SK-MEL-5 (cell line): ENCODE results near the gene CTNNA3. TPM values are rescaled to one million over a fixed set of nuclear protein-coding genes. Genes with fewer than 3 reads are reported as not detected.
"Not testable (repeated sequence)": the region's sequence is repeated elsewhere in the genome, so short reads cannot be mapped to it uniquely, and the experiment has no call there.

Experiments used
- DNase-seq: peaks from one replicate; pipeline ENCODE4 v3.0.0-alpha.2; 2016; ENCODE audit warnings: low read depth, low spot score
- in situ Hi-C: cut with HindIII; loops from 2 replicates; pipeline ENCODE4 v1.10.0; 2016; ENCODE audit warnings: low sequenced_read_pairs, high pct_unique_total_duplicates, low pct_unique_long_range_greater_than_20kb
- total RNA-seq: library from RNA; depleted of rRNA; stranded (reverse); fragments of >200 nt; shearing (Covaris generic); gene quantifications from 2 replicates; pipeline ENCODE4 v1.2.3, GENCODE V29; 2014

CTNNA3 gene
- total RNA-seq, 1 experiment from 2014 or later, result not detected

GRCh38 chr10:67612577-67613537 lies 83.1 kb downstream of the CTNNA3 start:
- in situ Hi-C loops, result no loop called here
- no peak for DNase-seq

GRCh38 chr10:67612176-67612575 lies 83.8 kb downstream of the CTNNA3 start:
- in situ Hi-C loops, result no loop called here
- DNase-seq, result no peak

- DNase-seq, result no peak
- in situ Hi-C loops, result no loop called here
Measured at GRCh38 chr10:67609996-67610793, 85.8 kb downstream of the CTNNA3 start.

DNA sequence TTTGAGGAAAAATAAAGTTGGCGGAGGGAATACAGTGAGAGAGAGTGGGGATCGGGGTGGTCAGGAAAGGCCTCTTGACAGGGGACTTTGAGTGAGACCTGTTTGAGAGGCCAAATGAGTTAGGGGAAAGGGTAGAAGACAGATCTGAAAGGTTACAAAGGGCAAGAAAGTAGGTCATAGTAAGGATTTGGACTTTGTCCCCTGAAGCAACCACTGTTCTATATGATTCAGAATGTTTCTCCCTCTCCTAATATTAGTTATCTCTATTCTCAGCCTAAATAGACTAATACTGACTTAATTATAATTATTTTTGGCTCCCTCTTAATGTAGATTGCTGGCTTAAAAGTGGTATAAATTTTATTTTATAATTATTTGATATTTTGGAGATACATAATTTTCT lies 88.0 kb downstream of the CTNNA3 start:
- no peak for DNase-seq
- in situ Hi-C loops, result no loop called here

DNA sequence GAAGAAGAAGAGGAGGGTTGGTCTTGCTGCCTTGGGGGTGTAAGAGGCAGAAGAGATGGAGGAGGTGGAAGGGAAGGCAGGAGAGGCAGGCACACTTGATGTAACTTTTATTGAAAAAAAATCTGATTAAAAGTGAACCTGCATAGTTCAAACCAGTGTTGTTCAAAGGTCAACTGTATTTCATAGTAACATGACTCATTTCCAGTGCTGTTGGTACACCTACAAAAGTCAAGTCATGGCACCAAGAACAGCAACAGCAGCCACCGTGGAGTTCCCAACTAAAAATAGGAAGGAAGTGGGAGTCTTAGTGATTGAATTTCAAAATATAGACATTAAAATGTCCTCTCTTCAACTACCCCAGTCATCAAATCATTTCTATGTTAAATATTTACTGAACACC lies 88.5 kb downstream of the CTNNA3 start:
- in situ Hi-C loops, result no loop called here
- no peak for DNase-seq

GRCh38 chr10:67606572-67606971 lies 89.4 kb downstream of the CTNNA3 start:
- in situ Hi-C loops, result no loop called here
- peak; percentile 4 for DNase-seq

- DNase-seq, result no peak
- in situ Hi-C loops, result no loop called here
Measured at GRCh38 chr10:67603701-67604100, 92.3 kb downstream of the CTNNA3 start.

DNA sequence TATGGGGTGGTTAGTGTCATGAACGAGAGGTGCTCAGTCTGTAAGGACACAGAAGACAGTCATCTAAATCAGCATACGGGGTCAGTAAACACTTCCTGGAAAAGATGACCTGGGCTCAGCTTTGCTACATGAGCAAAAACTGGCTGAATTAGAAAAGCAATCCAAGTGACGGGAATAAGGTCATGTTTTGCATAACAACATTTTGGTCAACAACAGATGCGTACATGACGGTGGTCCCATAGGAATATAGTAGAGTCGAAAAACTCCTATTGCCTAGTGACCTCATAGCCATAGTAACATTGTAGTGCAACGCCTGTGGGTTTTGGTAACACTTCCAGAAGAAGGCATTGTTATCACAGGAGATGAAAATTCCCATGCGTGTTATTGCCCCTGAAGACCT lies 92.9 kb downstream of the CTNNA3 start:
- in situ Hi-C loops, result no loop called here
- no peak for DNase-seq

GRCh38 chr10:67602268-67602950 lies 93.6 kb downstream of the CTNNA3 start:
- peak; percentile 50 for DNase-seq
- in situ Hi-C loops, result no loop called here

GRCh38 chr10:67599597-67599996 lies 96.4 kb downstream of the CTNNA3 start:
- in situ Hi-C loops, result no loop called here

GRCh38 chr10:67596641-67597040 lies 99.4 kb downstream of the CTNNA3 start:
- in situ Hi-C loops, result no loop called here
- no peak for DNase-seq

More at GRCh38 chr10:67599597-67599996, 96.4 kb downstream of the CTNNA3 start:
- DNase-seq, result no peak

DNA sequence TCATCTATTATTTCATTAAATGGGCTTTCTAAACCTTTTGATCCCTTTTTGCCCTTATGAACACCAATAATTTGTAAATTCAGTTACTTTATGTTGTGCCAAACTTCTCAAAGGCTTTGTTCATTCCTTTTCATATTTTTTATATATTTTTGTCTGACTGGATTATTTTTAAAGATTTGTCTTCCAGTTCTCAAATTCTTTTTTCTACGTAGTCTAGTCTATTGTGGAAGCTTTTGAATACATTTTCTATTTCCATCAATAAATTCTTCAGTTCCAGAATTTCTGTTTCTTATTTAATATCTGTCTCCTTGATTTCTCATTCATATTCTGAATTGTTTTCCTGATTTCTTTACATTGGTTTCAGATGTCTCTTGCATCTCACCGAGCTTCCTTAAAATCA lies 108.2 kb downstream of the CTNNA3 start:
- no peak for DNase-seq
- in situ Hi-C loops, result no loop called here

- no peak for DNase-seq
- in situ Hi-C loops, result no loop called here
Measured at GRCh38 chr10:67575532-67575931, 120.5 kb downstream of the CTNNA3 start.

- DNase-seq, result no peak
- in situ Hi-C loops, result no loop called here
Measured at GRCh38 chr10:67573484-67573883, 122.5 kb downstream of the CTNNA3 start.

- DNase-seq, result no peak
- in situ Hi-C loops, result no loop called here
Measured at GRCh38 chr10:67571503-67571902, 124.5 kb downstream of the CTNNA3 start.

DNA sequence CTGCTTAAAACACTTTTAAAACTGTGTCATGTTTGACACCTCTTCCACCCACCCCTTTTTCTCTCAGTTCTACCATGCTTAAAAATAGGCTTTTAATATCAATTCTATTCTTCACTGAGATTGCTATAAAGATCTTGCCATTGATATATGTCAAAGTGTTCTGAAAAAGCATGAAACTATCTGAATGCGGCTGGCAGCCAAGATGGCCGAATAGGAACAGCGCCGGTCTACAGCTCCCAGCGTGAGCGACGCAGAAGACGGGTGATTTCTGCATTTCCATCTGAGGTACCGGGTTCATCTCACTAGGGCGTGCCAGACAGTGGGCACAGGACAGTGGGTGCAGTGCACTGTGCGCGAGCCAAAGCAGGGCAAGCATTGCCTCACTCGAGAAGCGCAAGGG lies 137.7 kb downstream of the CTNNA3 start:
- DNase-seq, in situ Hi-C loops: not testable (repeated sequence)

- in situ Hi-C loops, result no loop called here
- DNase-seq, result no peak
Measured at GRCh38 chr10:67553254-67553653, 142.7 kb downstream of the CTNNA3 start.

GRCh38 chr10:67550838-67551402 lies 145.1 kb downstream of the CTNNA3 start:
- DNase-seq, result no peak
- in situ Hi-C loops, result no loop called here
